Measurements from ENCODE around the gene TEX261. TPM values are rescaled to one million over a fixed set of nuclear protein-coding genes. Genes with fewer than 3 reads are reported as not detected.

The TEX261 gene
- polyA plus RNA-seq, 1 of the 3 experiments (the other 2 are of a cell fraction), result 44.3 TPM

DNA sequence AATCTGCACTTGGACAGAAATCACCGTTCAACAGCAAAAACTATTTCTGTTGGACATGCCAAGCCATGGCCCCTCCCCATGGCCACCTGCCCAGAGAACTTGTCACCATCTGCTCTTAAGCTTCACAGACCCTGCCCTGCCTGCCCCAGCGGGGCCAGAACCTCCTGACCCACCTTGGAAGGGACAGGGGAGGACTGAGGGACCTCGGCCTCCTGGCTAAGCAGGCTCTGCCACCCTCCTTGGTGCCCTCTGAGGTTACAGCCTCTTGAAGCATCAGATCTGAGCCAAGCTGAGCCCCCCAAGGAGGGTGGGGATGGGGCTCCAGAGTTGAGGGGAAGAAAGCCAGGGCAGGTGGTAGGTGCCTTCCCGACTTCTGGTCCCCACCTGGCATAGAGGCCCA is 6.5 kb downstream of the TEX261 start:
- peaks cover 4 to 5% of the 10 kb centered on the region in 2 experiments; a peak in 1 of 4 replicates for H3K4me1 ChIP-seq (ENCODE audit: control insufficient read depth in 1 of 2, insufficient read depth in 2 of 2, low read depth in 1 of 2, low read length in 1 of 2)
- peaks cover 18% of the 10 kb centered on the region; the same call in 1 of the 2 replicates for H3K79me2 ChIP-seq (ENCODE audit: insufficient read depth)
- no peak overlapping the region for H3K4me3 ChIP-seq (ENCODE audit: low read depth in 2 of 2, low read length in 1 of 2)
- WGBS (ENCODE audit: low lambda C conversion rate), result 95% methylated on average over 4 of the region's 4 CpGs
- H3K27ac ChIP-seq (ENCODE audit: low read depth in 2 of 2, low read length in 1 of 2), result no peak overlapping the region
- no peaks in the 10 kb centered on the region for H3F3A ChIP-seq (replicated peaks; ENCODE audit: insufficient read depth)
- no peak overlapping the region for H3K9ac ChIP-seq
- no peak overlapping the region for H3K4me2 ChIP-seq
- peaks cover 5 to 63% of the 10 kb centered on the region in 2 experiments for H3K36me3 ChIP-seq (replicated peaks in 1 of 2; ENCODE audit: control insufficient read depth in 1 of 2, insufficient read depth in 2 of 2, low read length in 1 of 2)
- ChIA-PET CTCF (no interaction called here), POLR2A (no interaction called here)
- H3K9me3 ChIP-seq, result no peaks in the 10 kb centered on the region
- H3K9me2 ChIP-seq, result no peaks in the 10 kb centered on the region
- no peak overlapping the region for H2AFZ ChIP-seq (ENCODE audit: low read depth)
- H3K27me3 ChIP-seq (ENCODE audit: insufficient read depth), result no peaks in the 10 kb centered on the region
- DNase-seq, result no peak
- TF ChIP-seq SIN3A (IDR thresholded peaks at IDR 0.05; ENCODE audit: borderline replicate concordance, low read depth, low read length), result no peak
- no peak for TF ChIP-seq RXRA (IDR thresholded peaks at IDR 0.05; ENCODE audit: borderline replicate concordance, low read depth)
- no peak for TF ChIP-seq MEF2A (IDR thresholded peaks at IDR 0.05; ENCODE audit: borderline replicate concordance, low read depth)
- TF ChIP-seq ELF1 (IDR thresholded peaks at IDR 0.05), result no peak
- TF ChIP-seq TEAD4 (IDR thresholded peaks at IDR 0.05; ENCODE audit: borderline replicate concordance, insufficient read depth), result no peak
- TF ChIP-seq RAD21 (IDR thresholded peaks at IDR 0.05; ENCODE audit: low read length), result no peak
- no peak for TF ChIP-seq MXI1 (IDR thresholded peaks at IDR 0.05; ENCODE audit: low read depth, low read length)
- TF ChIP-seq MAX (IDR thresholded peaks at IDR 0.05; ENCODE audit: low read depth), result no peak
- TF ChIP-seq EZH2phosphoT487 (IDR thresholded peaks at IDR 0.05; ENCODE audit: borderline replicate concordance, low read depth), result no peak
- TF ChIP-seq, protein P1, sequence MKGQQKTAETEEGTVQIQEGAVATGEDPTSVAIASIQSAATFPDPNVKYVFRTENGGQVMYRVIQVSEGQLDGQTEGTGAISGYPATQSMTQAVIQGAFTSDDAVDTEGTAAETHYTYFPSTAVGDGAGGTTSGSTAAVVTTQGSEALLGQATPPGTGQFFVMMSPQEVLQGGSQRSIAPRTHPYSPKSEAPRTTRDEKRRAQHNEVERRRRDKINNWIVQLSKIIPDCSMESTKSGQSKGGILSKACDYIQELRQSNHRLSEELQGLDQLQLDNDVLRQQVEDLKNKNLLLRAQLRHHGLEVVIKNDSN (IDR thresholded peaks at IDR 0.05; ENCODE audit: borderline replicate concordance, low read depth), result no peak
- no peak for TF ChIP-seq USF2 (IDR thresholded peaks at IDR 0.05; ENCODE audit: borderline replicate concordance, low read depth, low read length)
- TF ChIP-seq FOXM1 (IDR thresholded peaks at IDR 0.05; ENCODE audit: low read depth), result no peak
- TF ChIP-seq ZBTB33 (IDR thresholded peaks at IDR 0.05; ENCODE audit: borderline replicate concordance, low read depth), result no peak
- TF ChIP-seq GABPA (IDR thresholded peaks at IDR 0.05; ENCODE audit: low read depth), result no peak
- no peak for TF ChIP-seq IRF3 (IDR thresholded peaks at IDR 0.05; ENCODE audit: low read depth, low read length)
- TF ChIP-seq GATA2 (CRISPR knock-in tag; IDR thresholded peaks at IDR 0.05), result no peak
- H4K20me1 ChIP-seq (ENCODE audit: insufficient read depth), result 0 out of 2 replicates have a peak, but pooled peaks cover 2% of the 10 kb centered on the region
